Measurements from ENCODE around the gene EPAS1.

The EPAS1 gene

DNA sequence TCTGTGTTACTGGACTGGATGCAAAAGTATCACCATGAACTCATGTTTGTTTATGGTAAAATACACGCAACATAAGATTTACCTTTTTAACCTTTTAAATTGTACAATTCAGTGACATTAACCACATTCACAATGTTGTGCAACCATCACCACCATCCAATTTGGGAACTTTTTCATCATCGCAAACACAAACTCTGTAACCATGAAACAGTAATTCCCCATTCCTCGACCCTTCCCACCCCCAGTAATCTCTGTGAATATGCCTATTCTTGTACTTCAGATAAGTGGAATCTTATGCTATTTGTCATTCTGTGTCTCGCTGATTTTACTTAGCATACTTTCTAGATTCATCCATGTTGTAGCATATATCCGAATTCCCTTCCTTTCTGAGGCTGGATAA is 31.1 kb upstream of the EPAS1 start:
- no peak overlapping the region for H3K27ac Mint-ChIP-seq
- H3K27me3 Mint-ChIP-seq, result peaks cover 8% of the 10 kb centered on the region
- no peak overlapping the region for H3K4me3 Mint-ChIP-seq
- H3K36me3 Mint-ChIP-seq (ENCODE audit: low read depth), result no peaks in the 10 kb centered on the region
- no peaks in the 10 kb centered on the region for H3K9me3 Mint-ChIP-seq
- peaks cover 14% of the 10 kb centered on the region for H3K4me1 Mint-ChIP-seq (ENCODE audit: low read depth)

DNA sequence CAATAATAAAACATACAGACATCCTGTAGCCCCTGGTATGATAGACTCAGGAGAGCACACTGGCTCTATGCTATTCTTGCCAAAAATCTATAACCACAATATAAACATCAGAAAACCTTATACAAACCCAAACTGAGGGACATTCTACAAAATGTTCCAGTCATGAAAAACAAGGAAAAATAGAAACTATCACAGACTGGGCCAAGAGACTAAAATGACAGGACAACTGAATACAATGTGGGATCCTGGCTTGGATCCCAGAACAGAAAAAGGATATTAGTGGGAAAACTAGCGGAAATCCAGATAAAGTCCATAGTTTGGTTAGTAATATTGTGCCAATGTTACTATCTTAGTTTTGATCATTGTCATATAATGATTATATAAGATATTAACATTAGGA is 29.6 kb upstream of the EPAS1 start:
- H3K27me3 Mint-ChIP-seq, result peaks cover 8% of the 10 kb centered on the region
- H3K27ac Mint-ChIP-seq, result no peak overlapping the region
- H3K4me3 Mint-ChIP-seq, result no peak overlapping the region

DNA sequence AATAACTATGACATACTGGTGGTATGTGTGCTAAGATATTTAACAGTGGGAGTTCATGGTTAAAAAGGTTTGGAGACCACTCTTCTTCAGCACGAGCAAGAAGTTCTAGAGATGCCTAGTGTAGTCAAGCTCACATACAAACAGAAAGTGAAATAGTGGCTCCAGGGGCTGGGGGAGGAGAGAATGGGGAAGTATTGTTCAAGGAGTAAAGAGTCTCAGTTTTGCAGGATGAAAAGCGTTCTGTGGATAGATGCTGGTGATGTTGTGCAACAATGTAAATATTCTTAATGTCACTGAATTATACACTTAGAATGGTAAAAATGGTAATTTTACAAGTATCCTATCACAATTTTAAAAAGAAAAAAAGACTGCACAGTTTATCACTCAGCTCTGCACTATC is 29.0 kb upstream of the EPAS1 start:
- no peaks in the 10 kb centered on the region for H3K36me3 Mint-ChIP-seq (ENCODE audit: low read depth)
- no peak overlapping the region for H3K4me3 Mint-ChIP-seq
- H3K9me3 Mint-ChIP-seq, result no peaks in the 10 kb centered on the region
- no peak overlapping the region for H3K27ac Mint-ChIP-seq
- H3K4me1 Mint-ChIP-seq (ENCODE audit: low read depth), result peaks cover 14% of the 10 kb centered on the region
- H3K27me3 Mint-ChIP-seq, result peaks cover 7% of the 10 kb centered on the region

More for the DNA sequence above, 29.6 kb upstream of the EPAS1 start:
- Mint-ChIP-seq H3K9me3 (no peaks in the 10 kb centered on the region), H3K4me1 (ENCODE audit: low read depth) (peaks cover 14% of the 10 kb centered on the region), H3K36me3 (ENCODE audit: low read depth) (no peaks in the 10 kb centered on the region)

DNA sequence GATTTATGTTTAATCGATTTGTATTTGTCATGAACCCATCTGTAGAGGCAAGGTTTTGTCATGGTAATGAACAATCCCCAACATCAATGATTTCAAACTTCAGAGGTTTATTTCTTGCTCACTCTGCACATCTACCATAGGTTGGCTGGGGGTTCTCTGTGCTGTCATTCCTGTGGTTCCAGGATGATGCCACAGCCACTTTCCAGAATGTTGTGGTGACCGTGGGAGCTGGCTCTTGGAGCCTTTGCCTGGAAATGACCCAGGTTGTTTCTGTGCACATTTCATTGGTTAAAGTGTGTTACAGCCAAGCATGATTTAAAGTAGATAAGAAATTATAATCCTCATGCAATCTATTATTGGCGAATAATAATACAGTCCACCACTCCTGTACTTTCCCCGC is 28.2 kb upstream of the EPAS1 start:
- no peaks in the 10 kb centered on the region for H3K9me3 Mint-ChIP-seq
- H3K4me1 Mint-ChIP-seq (ENCODE audit: low read depth), result peaks cover 14% of the 10 kb centered on the region
- no peak overlapping the region for H3K4me3 Mint-ChIP-seq
- H3K27me3 Mint-ChIP-seq, result peaks cover 3% of the 10 kb centered on the region
- no peaks in the 10 kb centered on the region for H3K36me3 Mint-ChIP-seq (ENCODE audit: low read depth)
- H3K27ac Mint-ChIP-seq, result no peak overlapping the region

DNA sequence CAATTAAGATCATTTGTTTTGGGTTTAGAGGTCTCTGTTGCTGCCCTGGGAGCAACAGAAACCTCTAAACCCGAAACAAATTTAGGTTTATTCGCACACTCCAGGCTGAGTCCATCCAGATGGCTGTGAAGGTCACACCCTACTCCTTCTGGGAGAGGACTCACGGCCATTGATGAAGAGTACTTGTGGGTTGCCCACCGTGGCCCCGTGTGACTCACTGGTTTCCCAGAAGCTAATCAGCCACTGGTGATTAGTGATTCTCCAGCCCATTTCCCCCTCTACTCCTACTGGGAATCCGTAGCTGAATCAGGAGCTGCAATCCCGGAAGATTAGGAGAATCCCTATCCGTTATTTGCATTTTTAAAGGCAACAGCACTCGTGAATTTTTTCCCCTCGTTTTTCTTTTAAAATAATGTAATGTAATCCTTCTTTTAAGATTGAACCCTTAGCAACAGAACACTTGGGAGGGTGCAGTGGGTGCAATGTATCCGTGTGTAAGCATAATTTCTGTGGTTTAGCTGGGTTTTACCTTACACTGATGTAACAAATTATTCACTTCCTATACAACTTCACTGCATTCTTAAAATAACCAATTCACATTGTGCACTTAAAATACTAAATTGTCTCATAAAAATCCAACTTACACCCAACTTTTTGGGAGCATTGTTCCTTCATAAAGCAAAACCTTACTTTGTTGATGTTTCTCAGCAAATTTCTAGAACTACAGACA is 27.5 kb upstream of the EPAS1 start:
- no peaks in the 10 kb centered on the region for H3K9me3 Mint-ChIP-seq
- H3K4me1 Mint-ChIP-seq (ENCODE audit: low read depth), result peaks cover 14% of the 10 kb centered on the region
- no peak overlapping the region for H3K4me3 Mint-ChIP-seq
- peaks cover 3% of the 10 kb centered on the region for H3K27me3 Mint-ChIP-seq
- no peak overlapping the region for H3K27ac Mint-ChIP-seq
- no peaks in the 10 kb centered on the region for H3K36me3 Mint-ChIP-seq (ENCODE audit: low read depth)

DNA sequence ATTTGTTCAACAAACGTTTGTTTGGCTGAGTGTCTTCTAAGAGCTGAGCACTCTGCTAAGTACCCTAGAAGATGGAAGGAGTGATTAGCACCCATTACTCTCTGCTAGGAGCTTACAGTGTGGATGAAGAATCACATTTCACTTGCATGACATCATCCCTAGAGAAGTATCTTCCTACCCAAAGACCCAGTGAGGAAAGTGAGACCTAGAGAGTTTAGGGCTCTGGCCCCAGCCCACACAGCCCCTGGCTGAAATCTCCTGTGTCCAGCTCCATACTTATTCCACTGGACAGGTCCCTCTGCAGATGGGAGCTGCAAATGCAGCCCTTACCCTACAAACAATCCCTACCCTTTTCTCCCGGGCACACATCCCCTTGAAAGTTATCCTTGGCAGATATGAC is 26.8 kb upstream of the EPAS1 start:
- no peaks in the 10 kb centered on the region for H3K27me3 Mint-ChIP-seq
- H3K27ac Mint-ChIP-seq, result no peak overlapping the region
- no peaks in the 10 kb centered on the region for H3K9me3 Mint-ChIP-seq
- H3K4me1 Mint-ChIP-seq (ENCODE audit: low read depth), result peaks cover 14% of the 10 kb centered on the region
- H3K4me3 Mint-ChIP-seq, result no peak overlapping the region
- H3K36me3 Mint-ChIP-seq (ENCODE audit: low read depth), result no peaks in the 10 kb centered on the region

DNA sequence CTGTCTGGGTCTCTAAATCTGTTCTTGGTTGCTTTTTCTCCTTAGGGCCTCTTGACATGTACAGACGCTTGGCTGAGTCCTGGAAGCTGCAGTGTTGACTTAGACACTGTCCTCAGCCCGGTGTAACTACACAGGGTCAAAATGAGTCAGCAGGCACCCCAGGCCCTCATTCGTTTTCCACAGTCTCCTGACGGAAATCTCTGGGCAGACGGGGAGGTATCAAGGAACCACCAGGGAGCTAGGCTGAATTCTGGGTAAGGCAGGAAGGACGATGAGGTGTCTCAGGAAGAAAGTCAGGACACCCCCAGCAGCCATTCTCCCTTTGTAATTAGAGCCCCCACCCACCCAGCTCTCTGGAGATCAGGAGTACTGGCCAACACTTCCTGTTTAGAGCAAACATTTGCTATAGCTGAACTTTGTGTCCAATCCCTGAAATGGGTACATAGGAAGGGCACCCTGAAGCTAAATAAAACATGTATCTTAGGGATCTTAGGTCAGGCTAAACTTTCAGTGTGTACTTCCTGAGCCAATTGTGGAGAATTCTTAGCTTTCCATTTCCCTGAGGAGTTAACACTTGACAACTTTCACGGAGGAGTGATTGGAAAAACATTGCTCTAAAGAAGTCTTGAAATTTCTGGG is 23.9 kb upstream of the EPAS1 start:
- H3K27ac Mint-ChIP-seq, result no peak overlapping the region
- H3K27me3 Mint-ChIP-seq, result peaks cover 7% of the 10 kb centered on the region
- no peaks in the 10 kb centered on the region for H3K9me3 Mint-ChIP-seq
- no peaks in the 10 kb centered on the region for H3K36me3 Mint-ChIP-seq (ENCODE audit: low read depth)
- no peak overlapping the region for H3K4me3 Mint-ChIP-seq
- peaks cover 27% of the 10 kb centered on the region for H3K4me1 Mint-ChIP-seq (ENCODE audit: low read depth)

DNA sequence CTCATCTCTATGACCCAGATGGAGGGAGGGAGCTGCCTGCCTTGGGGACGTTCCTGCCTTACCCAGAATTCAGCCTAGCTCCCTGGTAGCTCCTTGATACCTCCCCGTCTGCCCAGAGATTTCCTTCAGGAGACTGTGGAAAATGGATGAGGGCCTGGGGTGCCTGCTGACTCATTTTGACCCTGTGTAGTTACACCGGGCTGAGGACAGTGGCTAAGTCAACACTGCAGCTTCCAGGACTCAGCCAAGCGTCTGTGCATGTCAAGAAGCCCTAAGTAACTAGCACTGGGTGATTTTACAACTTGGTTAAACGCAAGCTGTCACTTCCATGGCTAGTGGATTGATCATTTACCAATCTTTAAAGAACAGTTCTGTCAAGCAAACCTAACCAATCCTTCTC is 23.3 kb upstream of the EPAS1 start:
- H3K4me1 Mint-ChIP-seq (ENCODE audit: low read depth), result peaks cover 27% of the 10 kb centered on the region
- H3K9me3 Mint-ChIP-seq, result no peaks in the 10 kb centered on the region
- H3K27ac Mint-ChIP-seq, result no peak overlapping the region
- H3K27me3 Mint-ChIP-seq, result peaks cover 7% of the 10 kb centered on the region
- H3K36me3 Mint-ChIP-seq (ENCODE audit: low read depth), result no peaks in the 10 kb centered on the region
- H3K4me3 Mint-ChIP-seq, result no peak overlapping the region

DNA sequence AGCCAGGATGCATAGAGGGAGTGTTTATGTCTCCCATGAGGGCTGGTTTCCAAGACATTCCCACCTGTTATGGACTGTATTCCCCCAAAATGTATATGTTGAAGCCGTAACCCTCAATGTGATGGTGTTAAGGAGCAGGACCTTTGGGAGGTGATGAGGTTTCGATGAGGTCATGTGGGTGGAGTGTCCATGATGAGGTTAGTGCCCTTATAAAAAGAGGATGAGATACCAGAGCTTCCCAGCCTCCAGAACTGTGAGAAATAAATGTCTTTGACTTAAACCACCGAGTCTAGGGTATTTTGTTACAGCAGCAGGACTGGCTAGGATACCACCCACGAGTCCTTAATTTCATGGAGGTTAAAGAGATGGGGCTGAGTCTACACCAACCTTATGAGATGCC is 22.6 kb upstream of the EPAS1 start:
- no peak overlapping the region for H3K4me3 Mint-ChIP-seq
- H3K27ac Mint-ChIP-seq, result no peak overlapping the region
- peaks cover 26% of the 10 kb centered on the region for H3K4me1 Mint-ChIP-seq (ENCODE audit: low read depth)
- peaks cover 9% of the 10 kb centered on the region for H3K27me3 Mint-ChIP-seq
- no peaks in the 10 kb centered on the region for H3K9me3 Mint-ChIP-seq
- H3K36me3 Mint-ChIP-seq (ENCODE audit: low read depth), result no peaks in the 10 kb centered on the region

DNA sequence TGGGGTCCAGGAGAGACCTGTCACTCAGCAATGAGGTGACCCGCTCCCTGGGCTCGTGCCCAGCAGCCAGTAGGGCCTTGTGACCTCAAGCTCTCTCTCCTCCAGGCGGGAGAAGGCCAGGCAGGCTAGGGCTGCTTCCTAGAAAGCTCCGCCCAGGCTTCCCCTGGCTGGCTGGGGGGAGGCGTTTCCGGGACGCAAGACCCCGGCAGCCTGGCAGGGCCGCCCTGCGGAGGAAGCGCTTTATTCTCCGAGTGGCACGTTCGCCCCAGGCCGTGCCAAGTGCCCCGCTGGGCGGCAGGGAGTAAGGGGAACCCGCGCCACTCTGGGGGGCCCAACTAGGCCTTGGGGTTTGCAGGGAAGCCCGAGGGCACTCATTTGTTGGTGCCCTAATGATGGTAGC is 21.2 kb upstream of the EPAS1 start:
- Mint-ChIP-seq H3K4me1 (ENCODE audit: low read depth) (peaks cover 16% of the 10 kb centered on the region), H3K27me3 (peaks cover 9% of the 10 kb centered on the region), H3K27ac (no peak overlapping the region), H3K4me3 (no peak overlapping the region), H3K9me3 (no peaks in the 10 kb centered on the region), H3K36me3 (ENCODE audit: low read depth) (no peaks in the 10 kb centered on the region)

DNA sequence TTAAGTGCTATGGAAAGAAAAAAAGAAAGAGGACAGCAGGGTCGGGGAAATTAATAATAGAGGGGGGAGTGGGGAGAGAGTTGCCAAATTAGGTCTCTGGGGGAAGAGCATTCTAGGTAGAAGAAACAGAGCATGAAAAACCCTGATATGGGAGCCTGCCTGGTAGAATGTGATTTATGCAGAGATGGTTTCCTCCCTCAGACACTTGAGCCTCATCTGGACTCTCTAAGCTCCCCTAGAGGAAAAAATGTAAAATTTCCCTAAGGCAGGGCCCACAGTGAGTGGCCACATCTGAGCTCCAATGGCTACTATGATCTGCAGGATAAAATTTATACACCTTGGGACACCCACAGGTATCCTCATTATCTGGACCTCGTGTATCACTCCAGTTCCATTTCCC is 20.6 kb upstream of the EPAS1 start:
- Mint-ChIP-seq H3K27ac (no peak overlapping the region), H3K27me3 (peaks cover 9% of the 10 kb centered on the region), H3K36me3 (ENCODE audit: low read depth) (no peaks in the 10 kb centered on the region), H3K4me1 (ENCODE audit: low read depth) (peaks cover 16% of the 10 kb centered on the region), H3K9me3 (no peaks in the 10 kb centered on the region), H3K4me3 (no peak overlapping the region)

DNA sequence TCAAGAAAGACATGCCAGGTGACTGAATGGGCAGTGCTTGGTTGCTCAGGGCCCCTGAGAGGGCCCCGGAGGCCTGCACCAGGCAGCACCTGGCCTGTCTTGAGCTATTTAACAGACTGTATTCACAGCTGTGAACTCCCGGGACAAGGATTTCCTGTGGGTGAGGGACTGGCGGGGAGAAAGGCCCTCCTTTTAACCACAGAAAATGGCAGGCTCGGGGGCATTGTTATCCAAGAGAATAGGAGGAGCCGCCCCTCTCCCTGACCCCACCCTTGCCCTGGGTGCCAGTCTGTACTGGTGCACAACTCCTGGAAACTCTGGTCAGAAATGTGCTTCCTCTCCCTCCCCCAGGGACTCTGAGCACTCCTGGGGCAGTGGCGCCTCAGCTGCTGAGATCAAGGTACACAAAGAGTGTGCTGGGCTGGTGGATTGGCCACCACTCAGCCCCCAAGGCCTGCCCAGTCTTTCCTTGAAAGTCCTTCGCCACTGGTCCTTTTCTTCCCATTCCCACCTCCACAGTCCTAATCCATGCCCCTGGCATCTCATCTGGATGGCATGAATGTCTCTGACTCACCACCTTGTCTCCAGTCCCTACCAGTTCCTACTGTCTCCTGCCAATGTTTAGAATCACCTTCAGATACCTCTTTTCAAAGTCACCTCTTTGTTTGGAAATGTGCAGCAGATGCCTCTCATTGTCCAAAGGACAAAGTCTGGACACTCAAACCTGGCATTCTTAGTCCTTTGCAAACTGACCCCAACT is 19.6 kb upstream of the EPAS1 start:
- H3K27ac Mint-ChIP-seq, result no peak overlapping the region
- no peaks in the 10 kb centered on the region for H3K36me3 Mint-ChIP-seq (ENCODE audit: low read depth)
- H3K9me3 Mint-ChIP-seq, result no peaks in the 10 kb centered on the region
- H3K27me3 Mint-ChIP-seq, result peaks cover 15% of the 10 kb centered on the region
- no peak overlapping the region for H3K4me3 Mint-ChIP-seq
- peaks cover 16% of the 10 kb centered on the region for H3K4me1 Mint-ChIP-seq (ENCODE audit: low read depth)

DNA sequence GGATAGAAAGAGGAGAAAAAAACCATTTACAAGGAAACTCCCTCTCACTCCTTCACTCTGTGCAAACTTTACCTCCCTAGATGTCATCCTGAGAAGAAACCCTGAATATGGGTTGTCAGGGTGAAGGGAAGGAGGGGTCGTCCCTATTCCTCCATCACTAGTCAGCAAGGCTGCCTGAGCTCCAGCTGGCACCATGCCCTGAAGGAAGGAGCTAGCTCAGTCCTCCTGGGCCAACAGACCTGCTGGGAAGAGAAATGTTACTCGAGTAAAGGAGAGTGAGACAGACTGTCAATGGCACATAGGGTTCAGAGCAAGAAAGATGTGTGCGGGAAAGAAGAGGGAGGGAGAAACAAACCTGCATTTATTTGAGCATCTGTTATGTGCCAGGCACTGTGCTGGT is 18.3 kb upstream of the EPAS1 start:
- peaks cover 16% of the 10 kb centered on the region for H3K27me3 Mint-ChIP-seq
- H3K36me3 Mint-ChIP-seq (ENCODE audit: low read depth), result no peaks in the 10 kb centered on the region
- H3K27ac Mint-ChIP-seq, result no peak overlapping the region
- no peaks in the 10 kb centered on the region for H3K9me3 Mint-ChIP-seq
- peaks cover 16% of the 10 kb centered on the region for H3K4me1 Mint-ChIP-seq (ENCODE audit: low read depth)
- H3K4me3 Mint-ChIP-seq, result no peak overlapping the region

DNA sequence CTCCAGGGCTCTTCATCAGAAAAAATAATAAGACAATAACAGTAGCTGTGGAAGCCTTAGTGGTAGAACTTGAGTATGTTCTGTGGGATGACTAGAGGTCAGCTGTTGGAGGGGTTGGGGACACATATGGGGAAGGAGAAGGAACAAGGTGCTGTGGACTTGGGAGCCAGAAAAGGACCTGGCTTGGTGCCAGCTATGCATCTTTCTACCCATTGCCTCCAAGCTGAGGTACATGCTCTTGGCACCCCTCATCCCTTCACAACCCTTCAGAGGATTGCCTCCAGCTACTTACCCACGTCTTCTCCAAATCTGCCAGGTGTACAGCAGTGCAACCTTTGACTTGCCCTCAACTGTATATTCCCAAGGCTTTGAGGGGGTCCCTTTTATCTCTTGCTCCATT is 15.3 kb upstream of the EPAS1 start:
- H3K4me1 Mint-ChIP-seq (ENCODE audit: low read depth), result peaks cover 7% of the 10 kb centered on the region
- H3K4me3 Mint-ChIP-seq, result no peak overlapping the region
- peaks cover 16% of the 10 kb centered on the region for H3K27me3 Mint-ChIP-seq
- no peak overlapping the region for H3K27ac Mint-ChIP-seq
- H3K36me3 Mint-ChIP-seq (ENCODE audit: low read depth), result no peaks in the 10 kb centered on the region
- H3K9me3 Mint-ChIP-seq, result no peaks in the 10 kb centered on the region

DNA sequence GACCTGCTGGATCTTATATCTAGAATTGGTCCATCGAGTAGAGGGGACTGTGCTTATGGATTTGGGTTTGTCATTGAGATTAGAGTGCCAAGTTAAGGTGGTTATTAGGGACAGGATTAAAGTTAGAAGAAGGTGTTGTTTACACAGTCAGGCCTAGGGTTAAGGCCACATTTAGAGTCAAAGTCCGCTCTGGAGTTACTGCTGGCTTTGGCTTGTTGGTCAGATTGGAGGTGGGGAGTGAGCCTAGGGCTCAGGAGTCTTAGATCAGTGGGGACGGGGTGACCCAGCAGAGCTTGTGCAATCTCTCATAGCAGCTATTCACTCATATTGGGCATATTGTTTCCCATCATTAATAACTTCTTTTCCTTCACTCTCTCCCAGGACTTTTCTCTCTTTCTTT is 13.5 kb upstream of the EPAS1 start:
- H3K36me3 Mint-ChIP-seq (ENCODE audit: low read depth), result no peaks in the 10 kb centered on the region
- H3K4me3 Mint-ChIP-seq, result no peak overlapping the region
- H3K4me1 Mint-ChIP-seq (ENCODE audit: low read depth), result no peaks in the 10 kb centered on the region
- no peaks in the 10 kb centered on the region for H3K9me3 Mint-ChIP-seq
- H3K27me3 Mint-ChIP-seq, result peaks cover 9% of the 10 kb centered on the region
- no peak overlapping the region for H3K27ac Mint-ChIP-seq
